NCI-H524 treated with DMSO at 0.1 percent for 48 hours (cell line): ENCODE data around the gene USP36.
"Not testable (repeated sequence)": the region's sequence is repeated elsewhere in the genome, so short reads cannot be mapped to it uniquely, and the experiment has no call there.

Source experiments
- DNase-seq: peaks from one replicate; lab custom pipeline; 2025; lab: John Stamatoyannopoulos, UW

Gene USP36

GRCh38 chr17:78872486-78872885 lies 31.9 kb upstream of the USP36 start:
- no peak for DNase-seq

GRCh38 chr17:78870621-78871020 lies 30.0 kb upstream of the USP36 start:
- no peak for DNase-seq

- DNase-seq = no peak
These were observed 27.8 kb upstream of the USP36 start for GRCh38 chr17:78868391-78868790.

GRCh38 chr17:78867046-78867445 lies 26.4 kb upstream of the USP36 start:
- DNase-seq = not testable (repeated sequence)

- peak; percentile 60 for DNase-seq
These were observed 25.2 kb upstream of the USP36 start for GRCh38 chr17:78865682-78866390.

GRCh38 chr17:78864117-78864516 lies 23.5 kb upstream of the USP36 start:
- no peak for DNase-seq

- DNase-seq = no peak
These were observed 21.7 kb upstream of the USP36 start for GRCh38 chr17:78862073-78863023.

GRCh38 chr17:78861229-78861628 lies 20.6 kb upstream of the USP36 start:
- DNase-seq = no peak

- no peak for DNase-seq
These were observed 18.4 kb upstream of the USP36 start for GRCh38 chr17:78859051-78859450.

GRCh38 chr17:78857266-78857665 lies 16.7 kb upstream of the USP36 start:
- DNase-seq = no peak

GRCh38 chr17:78855561-78856165 lies 15.0 kb upstream of the USP36 start:
- no peak for DNase-seq

GRCh38 chr17:78854508-78854907 lies 13.9 kb upstream of the USP36 start:
- no peak for DNase-seq

- DNase-seq = no peak
These were observed 13.3 kb upstream of the USP36 start for GRCh38 chr17:78853926-78854394.

- DNase-seq = no peak
These were observed 12.1 kb upstream of the USP36 start for GRCh38 chr17:78852709-78853121.

GRCh38 chr17:78849026-78849425 lies 8.4 kb upstream of the USP36 start:
- no peak for DNase-seq

- no peak for DNase-seq
These were observed 6.4 kb upstream of the USP36 start for GRCh38 chr17:78847052-78847451.

GRCh38 chr17:78844301-78845005 lies 3.8 kb upstream of the USP36 start:
- no peak for DNase-seq

- DNase-seq = peak; percentile 43
These were observed 2.4 kb upstream of the USP36 start for GRCh38 chr17:78842881-78843565.

- no peak for DNase-seq
These were observed 159 bp downstream of the USP36 start for GRCh38 chr17:78840530-78840779.

GRCh38 chr17:78839762-78840529 lies 668 bp downstream of the USP36 start:
- DNase-seq = no peak

- DNase-seq = no peak
These were observed 1.3 kb downstream of the USP36 start for GRCh38 chr17:78839235-78839761.
